Measurements from ENCODE around the gene ARHGEF17.
"Not testable (repeated sequence)": the region's sequence is repeated elsewhere in the genome, so short reads cannot be mapped to it uniquely, and the experiment has no call there.

ARHGEF17 gene, protein sequence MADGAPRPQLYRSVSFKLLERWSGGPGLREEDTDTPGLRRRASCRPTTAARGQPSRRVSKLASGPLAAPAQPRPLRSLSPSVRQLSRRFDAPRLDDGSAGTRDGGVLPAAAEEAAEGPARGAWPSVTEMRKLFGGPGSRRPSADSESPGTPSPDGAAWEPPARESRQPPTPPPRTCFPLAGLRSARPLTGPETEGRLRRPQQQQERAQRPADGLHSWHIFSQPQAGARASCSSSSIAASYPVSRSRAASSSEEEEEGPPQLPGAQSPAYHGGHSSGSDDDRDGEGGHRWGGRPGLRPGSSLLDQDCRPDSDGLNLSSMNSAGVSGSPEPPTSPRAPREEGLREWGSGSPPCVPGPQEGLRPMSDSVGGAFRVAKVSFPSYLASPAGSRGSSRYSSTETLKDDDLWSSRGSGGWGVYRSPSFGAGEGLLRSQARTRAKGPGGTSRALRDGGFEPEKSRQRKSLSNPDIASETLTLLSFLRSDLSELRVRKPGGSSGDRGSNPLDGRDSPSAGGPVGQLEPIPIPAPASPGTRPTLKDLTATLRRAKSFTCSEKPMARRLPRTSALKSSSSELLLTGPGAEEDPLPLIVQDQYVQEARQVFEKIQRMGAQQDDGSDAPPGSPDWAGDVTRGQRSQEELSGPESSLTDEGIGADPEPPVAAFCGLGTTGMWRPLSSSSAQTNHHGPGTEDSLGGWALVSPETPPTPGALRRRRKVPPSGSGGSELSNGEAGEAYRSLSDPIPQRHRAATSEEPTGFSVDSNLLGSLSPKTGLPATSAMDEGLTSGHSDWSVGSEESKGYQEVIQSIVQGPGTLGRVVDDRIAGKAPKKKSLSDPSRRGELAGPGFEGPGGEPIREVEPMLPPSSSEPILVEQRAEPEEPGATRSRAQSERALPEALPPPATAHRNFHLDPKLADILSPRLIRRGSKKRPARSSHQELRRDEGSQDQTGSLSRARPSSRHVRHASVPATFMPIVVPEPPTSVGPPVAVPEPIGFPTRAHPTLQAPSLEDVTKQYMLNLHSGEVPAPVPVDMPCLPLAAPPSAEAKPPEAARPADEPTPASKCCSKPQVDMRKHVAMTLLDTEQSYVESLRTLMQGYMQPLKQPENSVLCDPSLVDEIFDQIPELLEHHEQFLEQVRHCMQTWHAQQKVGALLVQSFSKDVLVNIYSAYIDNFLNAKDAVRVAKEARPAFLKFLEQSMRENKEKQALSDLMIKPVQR (N-terminal part only)

DNA sequence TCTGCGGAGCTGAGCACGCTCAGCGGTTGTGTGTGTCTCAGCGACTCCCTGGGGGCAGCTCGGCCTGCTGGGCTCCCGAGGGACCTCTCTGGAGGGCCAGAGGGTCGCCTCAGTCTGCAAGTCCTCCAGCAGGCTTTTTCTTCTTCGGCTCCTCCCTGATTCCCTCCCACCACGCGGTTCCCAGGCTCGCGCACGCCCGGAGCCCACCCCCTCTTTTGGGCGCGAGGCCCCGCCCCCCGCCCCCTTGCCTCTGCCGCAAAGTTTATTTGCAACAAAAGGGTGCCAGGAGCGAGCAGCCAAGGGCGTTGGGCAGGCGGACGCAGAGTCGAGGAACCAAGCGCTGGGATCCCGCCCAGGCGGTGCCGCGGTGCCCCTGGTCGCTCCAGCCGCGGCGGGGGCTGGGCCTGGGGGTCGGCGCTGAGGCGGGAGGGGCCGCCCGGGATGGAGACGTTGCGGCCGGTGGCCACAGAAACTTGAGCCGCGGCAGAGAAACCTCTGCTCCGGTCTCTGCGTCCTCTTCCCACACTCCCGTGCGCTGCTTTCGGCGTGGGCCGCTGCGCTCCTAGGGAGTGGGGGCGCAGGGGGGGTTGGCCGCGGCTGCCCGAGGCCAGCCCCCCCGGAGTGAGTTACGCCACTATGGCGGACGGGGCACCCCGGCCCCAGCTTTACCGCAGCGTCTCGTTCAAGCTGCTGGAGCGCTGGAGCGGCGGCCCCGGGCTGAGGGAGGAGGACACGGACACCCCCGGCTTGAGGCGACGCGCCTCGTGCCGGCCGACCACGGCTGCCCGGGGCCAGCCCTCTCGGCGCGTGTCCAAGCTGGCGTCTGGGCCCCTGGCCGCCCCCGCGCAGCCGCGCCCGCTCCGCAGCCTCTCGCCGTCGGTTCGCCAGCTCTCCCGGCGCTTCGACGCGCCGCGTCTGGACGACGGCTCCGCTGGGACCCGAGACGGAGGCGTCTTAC, at the start of gene ARHGEF17:
Gene ARHGEF17 (plus strand): TSS at position 274 of the 958 bp plus-strand sequence. CDS start 363 bp downstream, at position 637.
- DNase-seq = no peak

DNA sequence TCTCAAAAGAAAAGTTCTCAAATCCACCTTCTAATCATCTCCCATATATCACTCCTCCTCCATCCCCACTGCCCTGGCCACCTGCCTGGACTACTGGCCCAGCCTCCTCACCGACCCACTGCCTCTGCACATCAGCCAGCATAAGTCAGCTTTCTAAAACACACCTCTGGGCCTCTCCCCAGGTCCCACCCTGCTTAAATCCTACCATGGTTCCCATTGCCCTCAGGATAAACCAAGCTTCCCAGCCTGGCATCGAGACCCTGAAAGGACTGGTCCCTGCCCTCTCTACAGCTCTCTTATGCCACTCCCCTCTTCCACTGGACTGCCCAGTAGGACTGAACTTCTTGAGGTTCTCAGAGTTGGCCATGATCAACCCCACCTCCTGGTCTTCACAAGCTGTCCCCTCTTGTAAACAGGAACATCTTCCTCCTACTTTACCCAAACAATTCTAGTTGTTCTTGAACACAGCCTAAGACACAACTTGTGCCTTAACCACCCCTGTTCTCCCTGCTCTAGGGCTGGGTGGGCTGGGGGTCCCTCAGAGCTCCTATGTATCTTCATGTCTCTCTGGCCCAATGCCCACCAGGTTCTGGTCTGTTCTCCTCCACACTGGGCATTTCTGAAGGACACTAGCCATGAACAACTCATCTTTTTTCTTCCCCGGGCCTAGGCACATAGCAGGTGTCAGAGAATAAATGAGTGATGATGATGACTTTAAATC, 48.5 kb upstream of the ARHGEF17 start:
- DNase-seq = no peak

DNA sequence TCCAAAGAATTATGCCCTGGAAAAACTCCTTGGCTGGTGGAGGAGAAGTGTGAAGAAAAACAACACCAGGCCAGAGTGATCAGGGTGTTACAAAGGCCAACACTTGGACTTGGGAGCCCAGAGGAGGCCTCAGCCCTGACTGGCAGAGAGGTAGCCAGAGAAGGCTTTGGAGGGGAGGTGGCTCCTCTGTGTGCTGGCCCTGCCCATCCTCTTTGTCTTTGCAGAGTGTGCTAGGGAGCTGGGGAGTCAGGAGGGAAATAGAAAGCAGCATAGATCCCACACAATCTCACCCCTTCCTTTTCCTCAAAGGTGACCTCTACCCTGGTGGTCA, 48.0 kb upstream of the ARHGEF17 start:
- no peak for DNase-seq

DNA sequence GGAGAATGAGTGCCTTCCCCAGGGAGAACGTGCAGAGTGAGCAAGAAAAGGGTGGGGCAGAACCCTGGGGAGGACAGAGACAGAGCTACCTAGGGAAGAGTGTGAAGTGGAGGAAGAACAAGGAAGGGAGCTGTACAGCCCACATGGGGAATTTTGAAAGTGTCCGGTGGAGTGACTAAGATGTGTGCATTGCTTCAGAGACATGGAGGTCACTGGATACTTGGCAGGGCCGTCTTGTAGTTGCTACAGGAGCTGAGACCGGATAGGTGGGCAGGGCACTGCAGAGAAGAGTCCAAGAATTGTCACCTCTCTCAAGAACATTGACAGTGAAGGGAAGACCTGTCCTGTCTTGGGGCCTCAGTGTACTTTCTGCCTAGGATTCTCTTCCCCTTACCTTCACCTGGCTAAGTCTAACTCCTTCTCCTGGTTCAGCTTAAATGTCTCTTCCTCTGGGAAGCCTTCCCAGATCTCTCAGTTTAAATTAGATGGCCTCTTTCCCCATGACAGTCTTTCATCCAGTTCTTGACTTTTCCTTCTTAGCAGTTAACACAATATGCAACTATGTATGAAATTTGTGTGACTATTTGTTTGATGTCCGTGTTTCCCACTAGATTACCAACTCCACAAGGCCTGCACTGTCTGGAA, 45.1 kb upstream of the ARHGEF17 start:
- no peak for DNase-seq

DNA sequence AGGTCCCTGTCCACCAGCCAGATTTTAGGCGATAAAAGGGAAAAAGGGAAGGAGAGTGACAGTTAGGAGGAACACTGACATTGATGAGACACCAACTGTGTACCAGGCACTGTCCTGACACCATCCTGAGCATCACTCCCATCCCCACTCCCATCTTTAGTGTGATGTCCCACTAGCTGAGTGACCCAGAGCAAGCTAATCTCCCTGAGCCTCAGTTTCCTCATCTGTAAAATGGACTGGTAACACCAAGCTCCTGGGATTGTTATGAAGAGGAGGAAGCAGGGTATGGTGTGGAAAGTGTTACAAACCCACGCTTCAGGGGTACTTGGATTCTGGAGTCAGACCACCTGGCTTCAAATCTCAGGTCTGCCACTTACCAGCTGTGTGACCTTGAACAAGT, 44.4 kb upstream of the ARHGEF17 start:
- no peak for DNase-seq

DNA sequence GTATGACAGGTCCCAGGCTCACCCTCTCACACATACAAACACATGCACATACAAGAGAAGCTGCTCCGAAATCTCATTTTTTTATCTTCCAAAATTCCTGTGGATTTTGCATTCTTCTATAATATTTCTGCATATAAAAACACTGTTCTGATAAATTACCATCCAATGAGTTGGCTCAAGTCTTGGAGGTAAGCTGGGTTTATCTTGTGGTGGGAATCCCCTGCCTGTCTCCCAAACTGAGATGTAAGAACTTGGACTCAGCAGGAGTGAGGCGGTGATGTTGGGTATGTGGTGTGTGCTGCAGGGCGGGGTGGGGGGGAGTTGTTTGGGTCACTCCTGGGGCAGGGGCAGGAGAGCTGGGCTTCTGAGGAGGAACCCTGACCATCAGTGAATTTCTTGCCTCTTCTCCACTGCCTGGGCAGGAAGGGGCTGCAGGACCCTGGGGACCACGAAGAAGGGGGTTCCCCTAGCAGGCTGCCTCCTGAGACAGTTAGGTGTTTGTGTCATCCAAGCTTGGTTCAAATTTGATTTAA, 42.7 kb upstream of the ARHGEF17 start:
- DNase-seq = no peak

DNA sequence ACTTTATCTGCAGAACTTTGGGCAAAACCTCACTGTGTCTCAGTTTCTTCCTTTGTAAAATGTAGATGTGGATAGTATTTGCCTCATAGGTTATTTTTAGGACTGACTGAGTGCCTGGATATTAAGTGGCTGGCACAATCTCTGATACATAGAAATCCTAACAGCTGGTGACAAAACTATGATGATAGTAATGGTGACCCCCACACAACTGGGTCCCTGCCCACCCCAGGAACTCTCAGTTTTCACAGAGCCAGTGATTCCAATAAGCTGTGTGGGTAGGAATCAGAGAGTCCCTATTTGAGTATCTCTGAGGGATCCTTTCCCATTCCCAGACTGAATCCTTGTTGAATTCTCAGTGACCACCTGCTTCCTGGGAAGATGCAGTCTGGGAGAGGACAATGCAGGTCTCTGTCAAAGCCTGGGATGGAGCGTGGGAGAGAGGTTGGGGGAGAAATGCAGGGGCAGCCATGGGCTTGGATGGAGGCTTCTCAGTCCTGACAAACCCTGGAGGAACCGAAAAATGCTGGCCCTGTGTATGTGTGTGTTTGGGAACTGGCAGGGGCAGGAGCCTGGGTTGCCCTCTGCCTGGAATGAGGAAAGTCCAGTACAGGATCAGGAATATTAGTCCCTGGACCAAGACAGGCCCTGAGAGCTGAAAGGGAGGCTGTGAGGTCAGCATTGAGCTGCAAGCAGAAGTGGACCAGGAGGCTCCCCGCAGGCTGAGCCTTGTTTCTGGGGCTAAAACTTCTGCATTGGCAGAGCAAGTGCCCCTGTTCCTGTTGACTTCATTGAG, 42.0 kb upstream of the ARHGEF17 start:
- no peak for DNase-seq

DNA sequence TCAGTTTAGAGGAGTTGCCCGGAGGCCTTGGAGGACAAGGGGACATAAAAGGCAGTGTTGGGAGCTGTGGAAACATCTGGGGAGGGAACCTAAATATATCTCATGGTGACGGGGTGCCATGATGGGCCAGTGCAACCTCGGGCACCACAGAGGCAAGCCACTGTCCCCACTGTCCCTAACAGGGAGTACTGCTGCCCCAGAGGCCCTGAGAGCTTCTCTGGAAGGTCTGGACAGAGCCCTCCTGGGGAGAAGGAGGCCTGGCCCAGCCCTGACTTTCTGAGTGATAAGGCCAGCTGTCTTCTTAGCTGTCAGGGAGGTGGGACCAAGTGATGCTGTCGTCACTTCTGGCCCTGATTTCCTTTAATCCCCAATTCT, 41.4 kb upstream of the ARHGEF17 start:
- no peak for DNase-seq

DNA sequence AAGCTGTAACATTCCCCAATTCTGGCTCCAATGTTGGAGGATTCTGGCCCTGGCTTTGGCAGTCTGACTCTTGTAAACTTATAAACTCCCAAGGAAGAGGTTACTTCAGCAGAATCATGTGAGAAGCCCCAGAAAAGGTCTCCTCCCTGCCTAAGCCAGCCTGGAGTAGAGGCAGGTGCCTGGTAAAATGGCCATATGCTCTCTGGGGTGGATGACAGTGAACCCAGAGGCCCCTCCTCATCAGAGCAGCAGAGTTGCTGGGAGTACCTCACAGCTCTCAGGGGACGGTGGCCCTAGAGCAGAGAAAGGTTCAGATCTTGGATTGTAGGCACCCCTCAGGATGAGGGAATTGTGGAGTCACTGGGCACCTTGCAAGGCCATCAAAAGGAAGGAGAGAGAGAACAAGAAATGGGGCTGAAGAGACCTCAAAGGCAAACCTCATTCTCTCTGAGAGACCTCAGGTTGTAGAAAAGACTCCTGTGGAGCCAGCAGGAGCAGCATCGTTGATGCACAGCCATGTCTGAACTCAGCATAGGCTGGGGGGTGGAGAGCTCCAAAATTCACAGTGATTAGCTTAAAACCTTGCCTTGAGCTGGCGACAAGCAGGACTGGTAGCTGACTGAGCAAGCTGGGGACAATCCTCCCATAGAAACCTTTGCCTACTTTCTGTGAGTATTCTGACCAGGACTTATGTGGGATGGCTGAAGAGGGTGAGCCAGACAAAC, 40.8 kb upstream of the ARHGEF17 start:
- DNase-seq = no peak

DNA sequence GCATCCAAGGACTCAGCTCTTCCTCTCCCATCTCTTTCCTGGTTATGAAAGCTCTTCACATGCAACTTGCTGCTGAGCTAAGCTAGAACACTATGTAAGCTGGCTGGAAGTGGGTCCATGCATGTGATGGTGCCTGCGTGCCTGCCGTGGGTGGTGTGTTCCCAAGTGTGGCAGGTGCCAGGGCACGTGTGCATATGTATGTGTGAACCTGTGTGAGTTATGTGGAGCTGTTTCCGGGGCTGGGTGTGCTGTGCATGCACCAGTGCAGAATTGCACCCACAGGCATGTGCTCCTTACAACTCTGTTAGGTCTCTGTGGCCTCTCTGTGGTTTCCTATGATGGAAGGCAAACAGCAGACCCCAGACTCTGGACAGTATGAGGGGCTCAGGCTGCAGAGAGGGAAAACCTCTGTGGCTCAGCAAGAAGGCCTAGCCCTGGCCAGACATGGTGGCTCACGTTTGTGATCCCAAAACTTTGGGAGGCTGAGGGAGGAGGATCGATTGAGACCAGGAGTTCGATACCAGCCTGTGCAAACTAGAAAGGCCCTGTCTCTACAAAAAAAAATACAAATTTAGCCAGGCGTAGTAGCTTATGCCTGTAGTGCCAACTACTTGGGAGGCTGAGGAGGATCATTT, 40.1 kb upstream of the ARHGEF17 start:
- DNase-seq = no peak

DNA sequence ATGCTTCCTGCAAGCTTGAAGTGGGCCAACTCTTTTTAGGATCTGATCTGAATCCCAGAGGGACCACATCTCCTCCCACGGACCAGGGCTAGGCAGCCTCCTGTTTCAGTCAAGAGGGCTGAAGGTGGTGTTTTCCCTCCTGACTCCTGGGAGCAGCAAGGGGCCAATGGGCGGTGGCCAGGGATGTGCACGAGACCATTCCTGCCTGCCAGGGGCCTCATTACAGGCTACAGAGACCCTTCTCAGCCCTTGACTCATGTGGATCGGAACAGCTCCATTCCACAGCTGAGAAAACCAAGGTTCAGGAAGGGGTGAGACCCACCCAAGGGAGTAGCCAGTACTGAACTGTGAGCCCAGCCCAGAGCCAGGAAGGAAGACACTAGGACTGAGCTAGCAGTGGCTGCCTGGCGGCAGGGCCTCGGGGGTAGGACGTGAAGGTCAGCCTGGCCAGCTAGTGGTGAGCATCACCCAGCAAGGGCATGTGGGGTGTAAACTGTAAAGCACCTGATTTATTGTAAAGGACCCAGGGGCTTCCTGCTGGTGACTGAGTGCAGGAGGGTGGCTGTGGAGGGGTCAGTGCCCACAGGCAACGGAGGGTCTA, 39.3 kb upstream of the ARHGEF17 start:
- no peak for DNase-seq

DNA sequence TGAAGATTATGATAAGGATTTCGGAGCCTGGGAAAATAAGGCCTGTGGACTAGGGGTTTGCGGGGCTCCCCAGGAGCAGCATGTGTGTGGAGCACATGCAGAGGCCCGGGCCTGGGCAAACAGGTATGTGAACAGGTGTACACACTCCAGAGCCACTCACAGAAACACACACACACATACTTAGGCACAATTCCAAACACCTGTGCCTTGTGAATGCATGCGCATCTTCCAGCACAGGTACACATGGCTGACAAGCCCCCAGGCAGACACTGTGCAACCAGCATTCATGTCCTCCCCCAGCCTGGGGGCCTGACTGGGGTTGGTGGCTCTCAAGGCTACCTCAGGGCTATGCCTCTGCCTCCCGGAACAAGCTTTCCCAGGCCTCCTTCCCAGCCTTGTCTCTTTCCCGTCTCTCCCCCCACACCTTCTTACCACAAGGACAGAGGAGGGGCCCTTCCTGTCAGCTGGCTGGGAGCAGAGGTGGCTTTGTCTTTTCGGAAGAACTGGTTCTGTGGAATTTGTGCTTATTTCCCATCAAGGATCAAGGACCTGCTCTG, 38.5 kb upstream of the ARHGEF17 start:
- no peak for DNase-seq

DNA sequence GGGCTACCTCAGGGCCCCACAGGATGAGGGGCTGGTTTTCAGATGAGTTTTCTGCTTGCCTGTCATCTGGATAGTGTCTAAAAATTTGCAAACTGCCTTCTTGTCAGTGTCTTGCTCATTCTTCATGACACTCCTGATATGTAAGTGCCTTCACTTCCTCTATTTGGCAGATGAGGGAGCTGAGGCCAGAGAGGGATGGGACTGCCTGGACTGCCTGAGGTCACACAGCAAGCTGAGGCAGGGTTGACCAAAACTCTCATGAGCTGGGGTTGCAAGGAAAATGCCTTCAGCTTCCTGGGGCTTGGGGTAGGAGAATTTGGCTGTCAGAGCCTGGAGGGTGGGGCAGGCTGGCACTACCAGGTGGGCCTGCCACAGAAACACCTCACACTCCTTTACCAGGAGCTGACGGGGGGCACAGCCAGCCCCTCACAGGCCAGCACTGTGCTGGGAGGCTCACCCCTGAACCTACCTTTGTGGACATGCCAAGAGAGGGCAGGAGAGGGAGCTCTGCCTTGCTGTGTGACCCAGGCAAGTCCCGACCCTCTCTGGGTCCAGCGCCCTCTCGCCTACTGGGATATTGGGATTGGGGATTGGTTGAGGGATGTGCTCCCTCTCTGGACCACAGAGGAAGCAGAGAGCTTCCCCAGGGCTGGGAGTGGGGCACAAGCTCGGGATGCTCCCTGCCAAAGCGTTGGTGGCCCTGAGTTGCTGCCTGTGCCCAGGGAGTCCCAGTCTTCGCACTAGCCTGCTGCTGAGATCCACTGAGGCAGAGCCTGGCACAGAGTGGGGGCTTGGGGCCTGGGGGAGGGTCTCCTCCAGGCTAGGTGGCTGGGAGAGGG, 37.8 kb upstream of the ARHGEF17 start:
- no peak for DNase-seq

DNA sequence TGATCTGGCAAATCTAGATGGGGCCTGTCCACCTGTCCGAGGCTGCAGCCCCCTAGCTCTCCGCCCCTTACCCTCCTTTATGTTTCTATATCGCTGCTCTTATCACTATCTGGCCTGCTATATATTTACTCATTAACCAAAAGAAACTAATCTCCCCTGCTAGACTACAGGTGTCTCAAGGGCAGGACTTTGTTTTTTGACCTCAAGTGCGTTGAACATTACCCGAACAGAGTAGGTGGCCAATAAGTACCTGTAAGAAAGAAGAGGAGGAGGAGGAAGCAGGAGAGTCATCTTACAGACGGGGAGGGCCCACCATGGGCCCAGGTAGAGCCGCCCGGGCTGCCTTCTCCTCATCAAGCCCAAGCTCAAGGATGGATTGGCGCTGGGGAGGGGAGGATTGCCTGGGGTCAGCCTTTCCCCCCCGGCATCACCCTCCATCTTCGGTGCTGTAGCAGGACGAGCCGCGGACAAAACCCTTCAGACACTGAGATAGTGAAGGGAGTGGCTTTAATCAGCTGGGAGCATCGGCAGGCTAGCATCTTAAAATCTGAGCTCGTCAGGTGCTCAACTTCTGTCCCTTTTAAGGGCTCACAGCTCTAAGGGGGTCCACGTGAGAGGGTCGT, 37.1 kb upstream of the ARHGEF17 start:
- no peak for DNase-seq

DNA sequence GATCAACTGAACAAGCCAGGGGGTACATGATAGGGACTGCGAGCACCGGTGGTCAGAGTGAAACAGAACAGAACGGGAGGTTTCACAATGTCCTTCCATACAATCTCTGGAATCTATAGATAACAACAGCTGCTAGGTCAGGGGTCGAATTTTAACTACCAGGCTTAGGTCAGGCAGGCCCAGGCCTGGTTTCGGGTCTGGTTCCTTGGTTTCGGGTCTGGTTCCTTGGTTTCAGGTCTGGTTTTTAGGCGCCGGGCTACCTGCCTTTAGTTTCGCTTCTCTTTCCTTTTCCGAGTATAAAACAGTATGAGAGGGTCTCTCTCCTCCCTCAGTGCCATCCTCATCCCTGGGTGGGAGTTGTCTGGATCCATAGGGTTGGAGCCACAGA, 36.6 kb upstream of the ARHGEF17 start:
- DNase-seq = not testable (repeated sequence)

DNA sequence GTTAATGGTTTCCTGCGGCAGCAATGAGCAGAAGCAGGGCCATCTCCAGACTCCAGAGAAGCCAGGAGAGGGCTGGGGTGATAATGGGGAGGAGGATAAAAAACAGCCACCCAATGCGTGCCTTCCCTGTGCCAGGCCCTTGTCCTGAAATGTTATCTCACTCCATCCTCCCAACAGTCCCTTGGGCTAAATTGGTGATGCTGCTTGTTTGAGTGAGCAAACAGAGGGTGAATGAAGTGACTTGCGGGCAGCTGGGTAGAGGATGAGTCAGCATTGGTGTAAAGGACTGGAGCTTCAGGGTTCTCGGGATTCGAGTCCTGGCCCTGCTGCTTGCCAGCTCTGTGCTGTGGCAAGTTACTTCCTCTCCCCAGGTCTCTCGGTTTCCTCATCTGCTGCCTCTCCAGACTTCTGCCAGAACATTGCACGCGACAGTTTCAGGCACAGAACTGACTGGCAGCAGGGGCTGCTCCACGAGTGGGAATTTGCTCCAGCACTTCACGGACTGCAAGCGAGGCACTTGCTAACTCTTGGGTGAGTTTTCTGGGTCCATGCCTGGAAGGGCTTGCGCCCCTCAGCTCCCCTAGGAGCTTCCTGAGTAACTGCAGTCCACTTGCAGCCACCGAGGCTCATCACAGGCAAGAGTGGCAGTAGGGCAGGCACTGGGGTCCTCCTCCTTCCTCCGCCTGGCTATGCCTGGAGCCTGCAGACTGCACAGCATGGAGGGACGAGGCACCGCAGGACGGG, 36.0 kb upstream of the ARHGEF17 start, which contains the start of gene P2RY6:
Gene P2RY6 (plus strand): TSS at position 403 of the 744 bp plus-strand sequence. CDS start 24,181 bp downstream, outside the sequence.
- DNase-seq = peak; percentile 97

Data from SHP77 treated with DMSO at 0.1 percent for 48 hours (cell line).